K562 (cell line): ENCODE data around the gene PATJ. TPM values are rescaled to one million over a fixed set of nuclear protein-coding genes. Genes with fewer than 3 reads are reported as not detected.

Experiments used
- DDX20 ChIP-seq: fragments of 450-650 bp; IDR thresholded peaks from 2 replicates; pipeline ENCODE4 v1.6.1; 2016; ENCODE audit warnings: missing genetic modification characterization, low read depth, mild to moderate bottlenecking, missing compliant biosample characterization, moderate library complexity
- EP400 ChIP-seq: fragments of 450-650 bp; IDR thresholded peaks from 2 replicates; pipeline ENCODE4 v1.6.1; 2017; ENCODE audit warnings: antibody characterized with exemption, mild to moderate bottlenecking, moderate library complexity
- GABPA ChIP-seq: fragments of 200-800 bp; sonication (Bioruptor generic); conservative IDR thresholded peaks from 2 replicates; pipeline ENCODE4 v1.6.1; 2016; ENCODE audit warnings: low read depth, missing genetic modification characterization, missing compliant biosample characterization
- GABPB1 ChIP-seq: sonication (generic); formaldehyde crosslinking; IDR thresholded peaks from 2 replicates; pipeline ENCODE4 v1.8.0; 2022; ENCODE audit warnings: mild to moderate bottlenecking, missing genetic modification reagents
- GATAD2A ChIP-seq: fragments of 450-650 bp; IDR thresholded peaks from 2 replicates; pipeline ENCODE4 v1.6.1; 2017
- KLF6 ChIP-seq: fragments of 250-450 bp; sonication (Bioruptor Pico); IDR thresholded peaks from 2 replicates; pipeline ENCODE4 v1.4.0; 2020; ENCODE audit warnings: mild to moderate bottlenecking, moderate library complexity, borderline replicate concordance
- MTA1 ChIP-seq: fragments of 450-650 bp; IDR thresholded peaks from 2 replicates; pipeline ENCODE4 v1.6.1; 2017; ENCODE audit warnings: borderline replicate concordance
- NUFIP1 ChIP-seq: fragments of 450-650 bp; IDR thresholded peaks from 2 replicates; pipeline ENCODE4 v1.6.1; 2018; ENCODE audit not compliant: partially characterized antibody
- PML ChIP-seq: IDR thresholded peaks from 2 replicates; pipeline ENCODE4 v1.6.1; 2012; ENCODE audit warnings: low read length, inconsistent platforms
- POLR2B ChIP-seq: fragments of 450-650 bp; IDR thresholded peaks from 2 replicates; pipeline ENCODE4 v1.6.1; 2018; ENCODE audit warnings: low read depth; ENCODE audit not compliant: partially characterized antibody
- PRDM10 ChIP-seq: fragments of 450-650 bp; IDR thresholded peaks from 2 replicates; pipeline ENCODE4 v1.6.1; 2018; ENCODE audit not compliant: partially characterized antibody
- SMAD1 ChIP-seq: fragments of 150-350 bp; IDR thresholded peaks from 2 replicates; pipeline ENCODE4 v1.6.1; 2014; ENCODE audit warnings: low read length, low read depth; ENCODE audit not compliant: partially characterized antibody
- SMARCA4 ChIP-seq: fragments of 450-650 bp; IDR thresholded peaks from 2 replicates; pipeline ENCODE4 v1.6.1; 2016
- SUPT5H ChIP-seq: fragments of 450-650 bp; IDR thresholded peaks from 2 replicates; pipeline ENCODE4 v1.6.1; 2016
- TEAD1 ChIP-seq, 2 experiments: fragments of 450-650 bp in 1 of 2; sonication (generic) in 1 of 2; formaldehyde crosslinking; IDR thresholded peaks; 2 replicates each; pipeline versions ENCODE4 v1.4.0 to v1.8.0; 2020 to 2022; ENCODE audit warnings: mild to moderate bottlenecking in 2 of 2, missing genetic modification reagents in 1 of 2
- TFAP4 ChIP-seq: sonication (generic); formaldehyde crosslinking; IDR thresholded peaks from 2 replicates; pipeline ENCODE4 v1.8.0; 2022; ENCODE audit warnings: missing genetic modification reagents, mild to moderate bottlenecking, moderate library complexity, borderline replicate concordance
- ZFX ChIP-seq: sonication (generic); formaldehyde crosslinking; IDR thresholded peaks from 2 replicates; pipeline ENCODE4 v1.8.0; 2022; ENCODE audit warnings: mild to moderate bottlenecking, missing genetic modification reagents, moderate library complexity
- polyA plus RNA-seq, 8 experiments: library from polyadenylated mRNA; depleted of rRNA in 4 of 8; stranded (reverse) in 5 of 8; unstranded in 3 of 8; fragments of >200 nt; fragmentation: Nextera tagmentation in 2 of 8; fragmentation: Illumina TruSeq in 1 of 8; extraction: Ambion mirVana in 2 of 8; extraction: Trizol in 1 of 8; gene quantifications; 2 replicates each; pipeline versions ENCODE4 v1.2.1 to v1.2.3, GENCODE V29; 2011 to 2014; ENCODE audit warnings: inconsistent platforms in 1 of 8, missing spikeins in 1 of 8
- total RNA-seq, 7 experiments: library from RNA; depleted of rRNA in 6 of 7; stranded (reverse); fragments of >200 nt in 6 of 7; fragmentation: Illumina TruSeq in 2 of 7; extraction: Trizol in 2 of 7; gene quantifications; 2 replicates each; pipeline versions ENCODE4 v1.2.1 to v1.2.3, GENCODE V29; 2011 to 2021; ENCODE audit warnings: low replicate concordance in 1 of 7

The PATJ gene
- total and polyA plus RNA-seq, 9 of the 15 experiments (the other 6 are each of a cell fraction or from before 2014, with no cell fraction given), result 0.22 TPM; not detected in 8

GRCh38 chr1:61724813-61725694 lies 17.2 kb upstream of the PATJ start, which contains the start of gene TM2D1 (continued):
- TF ChIP-seq PRDM10, result peak; percentile 62
- peak; percentile 93 for TF ChIP-seq GABPB1 (CRISPR knock-in tag)
- TF ChIP-seq MTA1, result 0 out of 2 replicates have a peak, but pooled peaks have one; percentile 12
- 0 out of 2 replicates have a peak, but pooled peaks have one; percentile 26 for TF ChIP-seq GATAD2A
- TF ChIP-seq ZFX (CRISPR knock-in tag), result peak; percentile 88
- peak; percentile 97 for TF ChIP-seq GABPA
- no peak for TF ChIP-seq DDX20 (tag)
- TF ChIP-seq PML, result peak; percentile 83
- TF ChIP-seq TEAD1 (CRISPR knock-in tag; IDR thresholded peaks at IDR 0.05), result peak in 1 of 2 experiments; percentile 36; a peak in 1 of 4 replicates
- peak; percentile 64; the same call in 1 of the 2 replicates for TF ChIP-seq SMARCA4
- TF ChIP-seq KLF6 (CRISPR knock-in tag), result peak; percentile 47; the same call in 1 of the 2 replicates
- peak; percentile 73 for TF ChIP-seq SMAD1
- TF ChIP-seq SUPT5H, result peak; percentile 98
- TF ChIP-seq EP400, result peak; percentile 79
- peak; percentile 95 for TF ChIP-seq POLR2B
- TF ChIP-seq TFAP4, result peak; percentile 81; the same call in 1 of the 2 replicates
- no peak for TF ChIP-seq NUFIP1
